ENCODE measurements around the gene SLC5A1.
A peak's percentile ranks its signal among the peaks of the same experiment; 100 is the strongest.

SLC5A1 gene

GRCh38 chr22:32042924-32043323, at the start of gene SLC5A1:
SLC5A1 (plus strand) TSS chr22:32043261; CDS start chr22:32043282, 21 bp downstream.
- no peak for DNase-seq

GRCh38 chr22:31995046-31995445, 48.0 kb upstream of the SLC5A1 start:
- peak; percentile 23 for DNase-seq

- DNase-seq, result no peak
Observed at GRCh38 chr22:31995807-31996206, 47.3 kb upstream of the SLC5A1 start.

GRCh38 chr22:31998784-31999385, 44.2 kb upstream of the SLC5A1 start:
- no peak for DNase-seq

GRCh38 chr22:32000181-32000580, 42.9 kb upstream of the SLC5A1 start:
- DNase-seq, result no peak

GRCh38 chr22:32005453-32005852, 37.6 kb upstream of the SLC5A1 start:
- DNase-seq, result no peak

GRCh38 chr22:32013200-32013599, 29.9 kb upstream of the SLC5A1 start:
- DNase-seq, result no peak

- DNase-seq, result no peak
Observed at GRCh38 chr22:32016081-32016480, 27.0 kb upstream of the SLC5A1 start.

- peak; percentile 50 for DNase-seq
Observed at GRCh38 chr22:32018056-32018455, 25.0 kb upstream of the SLC5A1 start.

GRCh38 chr22:32020117-32020516, 22.9 kb upstream of the SLC5A1 start:
- no peak for DNase-seq

- DNase-seq, result no peak
Observed at GRCh38 chr22:32021716-32022115, 21.3 kb upstream of the SLC5A1 start.

GRCh38 chr22:32023251-32023827, 19.7 kb upstream of the SLC5A1 start:
- DNase-seq, result no peak

- DNase-seq, result no peak
Observed at GRCh38 chr22:32024796-32025195, 18.3 kb upstream of the SLC5A1 start.

- DNase-seq, result no peak
Observed at GRCh38 chr22:32030518-32031247, 12.4 kb upstream of the SLC5A1 start.

GRCh38 chr22:32031466-32031865, 11.6 kb upstream of the SLC5A1 start:
- DNase-seq, result no peak

- no peak for DNase-seq
Observed at GRCh38 chr22:32034275-32034674, 8.8 kb upstream of the SLC5A1 start.

- no peak for DNase-seq
Observed at GRCh38 chr22:32037236-32037635, 5.8 kb upstream of the SLC5A1 start.

- DNase-seq, result no peak
Observed at GRCh38 chr22:32040324-32040904, 2.6 kb upstream of the SLC5A1 start.

- no peak for DNase-seq
Observed at GRCh38 chr22:32043391-32043790, 330 bp downstream of the SLC5A1 start.

- no peak for DNase-seq
Observed at GRCh38 chr22:32044477-32044876, 1.4 kb downstream of the SLC5A1 start.

- no peak for DNase-seq
Observed at GRCh38 chr22:32044913-32045312, 1.9 kb downstream of the SLC5A1 start.

- DNase-seq, result no peak
Observed at GRCh38 chr22:32048069-32048468, 5.0 kb downstream of the SLC5A1 start.

GRCh38 chr22:32050678-32051515, 7.8 kb downstream of the SLC5A1 start:
- no peak for DNase-seq
